ENCODE data around the gene MOB1A. TPM values are rescaled to one million over a fixed set of nuclear protein-coding genes. Genes with fewer than 3 reads are reported as not detected.

MOB1A gene
- total RNA-seq, 2 donors from 2014 or later = 67.4 to 79.7 TPM

DNA sequence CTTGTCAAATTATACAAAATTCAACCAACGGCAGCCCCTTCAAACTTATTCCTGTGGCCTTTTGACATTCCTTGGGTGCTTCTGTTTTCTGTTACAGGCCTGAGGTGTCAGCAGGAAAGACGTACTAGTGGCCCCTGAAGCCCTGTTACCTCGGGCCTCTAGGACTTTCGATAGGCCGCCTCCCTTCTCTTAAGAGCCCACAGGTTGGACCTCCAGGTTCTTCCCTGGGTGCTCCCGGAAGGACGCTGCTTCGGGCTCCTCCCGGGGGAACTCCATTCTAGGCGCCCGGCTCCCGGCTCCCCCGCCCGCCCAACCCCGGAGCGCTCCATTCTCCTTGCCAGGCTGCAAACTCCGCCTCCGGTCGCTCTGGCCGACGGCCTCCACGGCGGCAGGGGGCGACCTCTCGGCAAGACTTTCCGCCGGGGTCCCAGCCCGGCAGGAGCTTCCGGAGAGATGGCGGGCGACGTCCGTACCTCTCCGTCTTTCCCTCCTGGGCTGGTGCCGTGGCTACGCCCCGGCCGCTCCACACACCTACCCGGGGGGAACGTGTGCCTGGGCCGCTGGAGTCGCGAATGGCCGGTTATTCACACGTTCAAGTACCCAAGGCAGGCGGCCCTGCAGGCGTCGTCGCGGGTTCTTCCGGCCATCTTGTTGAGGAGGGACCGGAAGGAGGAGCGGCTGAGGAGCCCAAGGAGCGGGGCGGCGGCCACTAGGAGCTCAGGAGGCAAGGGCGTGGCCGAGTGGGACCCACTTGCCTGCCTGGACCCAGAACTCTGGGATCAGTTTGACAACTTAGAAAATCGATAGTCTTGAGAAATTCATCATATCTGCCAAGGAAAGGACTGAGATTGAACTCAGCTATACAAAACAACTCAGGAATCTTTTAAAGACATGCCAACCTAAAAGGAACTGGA, 58.5 kb downstream of the MOB1A start:
- ATAC-seq = peak; percentile 99 to 100
- peak; percentile 86 for DNase-seq
- intact Hi-C loops (cut with DNase I) = no loop called here

GRCh38 chr2:74119339-74119738, 59.3 kb downstream of the MOB1A start:
- DNase-seq = no peak
- intact Hi-C loops (cut with DNase I) = no loop called here

GRCh38 chr2:74111380-74111779, 67.3 kb downstream of the MOB1A start:
- DNase-seq (no peak), ATAC-seq (no peak)
- intact Hi-C loops (cut with DNase I) = no loop called here

More at GRCh38 chr2:74119339-74119738, 59.3 kb downstream of the MOB1A start:
- ATAC-seq = no peak

DNA sequence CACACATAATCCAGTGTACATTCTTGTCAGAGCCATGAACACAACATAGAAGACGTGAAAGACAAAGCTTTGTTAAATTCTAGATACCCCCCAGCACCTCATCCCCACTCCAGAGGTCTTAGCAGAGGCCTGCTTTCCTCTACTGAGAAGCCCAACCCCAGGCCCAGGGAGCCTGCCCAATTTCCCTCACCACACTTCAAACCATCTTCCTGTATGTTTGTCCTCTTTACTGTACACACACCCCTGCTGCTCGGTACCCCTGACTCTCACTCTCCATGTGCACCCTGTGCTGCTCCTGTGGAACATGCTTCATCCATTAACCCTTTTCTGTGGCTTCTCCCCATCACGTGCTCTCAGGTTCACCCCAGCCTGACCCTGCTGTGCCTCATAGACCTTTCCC, 68.1 kb downstream of the MOB1A start:
- intact Hi-C loops (cut with DNase I) = no loop called here
- ATAC-seq (no peak), DNase-seq (no peak)

GRCh38 chr2:74109551-74109950, 69.1 kb downstream of the MOB1A start:
- no peak for ATAC-seq
- intact Hi-C loops (cut with DNase I) = no loop called here
- DNase-seq = no peak

DNA sequence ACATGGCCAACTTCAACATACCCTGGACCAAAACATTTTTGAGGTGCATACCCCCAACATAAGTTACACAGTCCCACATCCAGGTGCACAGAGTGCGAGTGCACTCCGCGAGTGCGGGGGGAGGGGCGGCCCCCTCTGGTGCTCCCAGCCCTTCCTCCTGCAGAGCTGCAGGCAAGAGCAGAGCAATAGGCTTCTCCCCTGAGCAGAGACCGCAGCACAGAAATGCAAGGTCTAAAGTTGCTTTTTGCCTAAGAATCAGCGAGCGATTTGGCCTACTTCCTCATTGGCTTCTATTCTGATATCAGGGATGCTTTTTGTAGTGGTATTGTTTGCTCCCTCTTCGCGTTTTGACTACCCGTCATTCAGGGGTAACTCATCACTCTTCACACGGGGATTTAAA, 71.6 kb downstream of the MOB1A start:
- ATAC-seq = no peak
- DNase-seq = no peak
- intact Hi-C loops (cut with DNase I) = no loop called here

DNA sequence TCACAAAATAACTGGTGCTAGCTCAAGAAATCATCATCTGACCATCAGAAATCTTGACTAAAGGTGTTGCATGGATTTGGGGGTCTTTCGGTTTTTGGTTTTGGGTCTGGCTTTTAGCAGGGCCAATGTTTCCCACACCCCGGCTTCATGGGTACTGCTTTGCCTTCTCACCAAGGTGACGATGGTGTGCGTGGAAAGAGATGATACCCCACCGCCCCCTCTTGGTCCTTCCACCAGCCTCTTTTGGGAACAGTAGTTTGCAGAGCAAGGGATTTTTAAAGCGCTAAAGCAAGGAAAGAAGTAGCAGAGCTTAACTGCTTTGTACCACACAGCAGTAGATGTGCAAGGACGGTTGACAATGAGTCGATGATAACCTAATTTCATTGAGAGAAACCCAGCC, 73.3 kb downstream of the MOB1A start:
- ATAC-seq (no peak), DNase-seq (no peak)
- intact Hi-C loops (cut with DNase I) = no loop called here

- intact Hi-C loops (cut with DNase I) = no loop called here
- ATAC-seq (no peak), DNase-seq (no peak)
These were observed 73.8 kb downstream of the MOB1A start for GRCh38 chr2:74104839-74105238.

DNA sequence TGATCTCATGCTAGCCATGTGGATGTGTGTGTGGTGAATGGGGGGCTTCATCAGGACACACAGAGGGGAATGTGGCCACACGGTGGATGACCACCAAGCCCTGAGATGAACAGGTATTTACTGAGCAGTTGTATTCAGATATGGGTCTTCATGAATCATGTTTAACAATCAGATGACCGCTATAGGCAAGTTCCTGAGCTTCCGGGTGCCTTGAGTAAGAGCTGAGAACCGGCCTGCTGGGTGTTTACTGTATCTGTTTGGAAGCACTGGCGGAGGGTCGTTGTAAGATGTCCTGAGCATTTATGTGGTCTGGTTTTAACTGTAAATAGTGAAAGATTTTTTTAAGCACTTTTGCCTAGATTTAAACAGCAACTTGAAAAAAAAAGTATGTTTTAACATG, 74.9 kb downstream of the MOB1A start:
- ATAC-seq (no peak), DNase-seq (no peak)
- intact Hi-C loops (cut with DNase I) = no loop called here

Other genes starting within 250 kb of the MOB1A start
- gene TET3, start 194.0 kb downstream of the MOB1A start, total RNA-seq = 1 to 10 TPM; 3.0 to 4.3 TPM
- gene BOLA3, start 31.0 kb downstream of the MOB1A start, total RNA-seq = 100 to 1,000 TPM in 1 of 2 donors, 10 to 100 TPM in 1; 91.6 to 102 TPM
- gene MTHFD2, start 19.7 kb upstream of the MOB1A start, total RNA-seq = 10 to 100 TPM; 21.8 to 33.0 TPM
- gene SLC4A5, start 164.5 kb upstream of the MOB1A start, total RNA-seq = 1 to 10 TPM; 1.2 to 1.7 TPM
- 100 to 1,000 TPM; 106 to 118 TPM for gene DCTN1, start 201.4 kb upstream of the MOB1A start, total RNA-seq
- gene C2orf81, start 242.7 kb upstream of the MOB1A start, total RNA-seq = under 1 TPM; 0.59 to 0.79 TPM
- gene WDR54, start 242.9 kb upstream of the MOB1A start, total RNA-seq = 1 to 10 TPM; 4.1 to 5.5 TPM

All from left cardiac atrium (tissue), 4 donors.